Measurements from ENCODE around the gene SLC24A3.

Gene SLC24A3

GRCh38 chr20:19506021-19506420 lies 293.6 kb downstream of the SLC24A3 start:
- no peak for DNase-seq (ENCODE audit: low spot score)

- DNase-seq (ENCODE audit: low spot score): no peak
These were observed 296.0 kb downstream of the SLC24A3 start for GRCh38 chr20:19508449-19508848.

- DNase-seq (ENCODE audit: low spot score): no peak
These were observed 298.2 kb downstream of the SLC24A3 start for GRCh38 chr20:19510611-19511010.

GRCh38 chr20:19511931-19512330 lies 299.5 kb downstream of the SLC24A3 start:
- DNase-seq (ENCODE audit: low spot score): no peak

- DNase-seq (ENCODE audit: low spot score): peak; percentile 50
These were observed 300.6 kb downstream of the SLC24A3 start for GRCh38 chr20:19512886-19513677.

GRCh38 chr20:19515074-19515473 lies 302.6 kb downstream of the SLC24A3 start:
- DNase-seq (ENCODE audit: low spot score): no peak

- DNase-seq (ENCODE audit: low spot score): no peak
These were observed 307.0 kb downstream of the SLC24A3 start for GRCh38 chr20:19519466-19519865.

- DNase-seq (ENCODE audit: low spot score): no peak
These were observed 307.8 kb downstream of the SLC24A3 start for GRCh38 chr20:19520261-19520660.

GRCh38 chr20:19522071-19522801 lies 309.8 kb downstream of the SLC24A3 start:
- DNase-seq (ENCODE audit: low spot score): no peak

GRCh38 chr20:19522836-19523590 lies 310.6 kb downstream of the SLC24A3 start:
- DNase-seq (ENCODE audit: low spot score): no peak

- no peak for DNase-seq (ENCODE audit: low spot score)
These were observed 312.2 kb downstream of the SLC24A3 start for GRCh38 chr20:19524691-19525090.

GRCh38 chr20:19527509-19527908 lies 315.1 kb downstream of the SLC24A3 start:
- no peak for DNase-seq (ENCODE audit: low spot score)

- no peak for DNase-seq (ENCODE audit: low spot score)
These were observed 316.0 kb downstream of the SLC24A3 start for GRCh38 chr20:19528286-19529030.

- DNase-seq (ENCODE audit: low spot score): no peak
These were observed 317.6 kb downstream of the SLC24A3 start for GRCh38 chr20:19530006-19530405.

GRCh38 chr20:19531446-19531845 lies 319.0 kb downstream of the SLC24A3 start:
- DNase-seq (ENCODE audit: low spot score): no peak

- no peak for DNase-seq (ENCODE audit: low spot score)
These were observed 326.1 kb downstream of the SLC24A3 start for GRCh38 chr20:19538556-19538955.

GRCh38 chr20:19539191-19539590 lies 326.7 kb downstream of the SLC24A3 start:
- DNase-seq (ENCODE audit: low spot score): no peak

GRCh38 chr20:19540392-19540791 lies 327.9 kb downstream of the SLC24A3 start:
- DNase-seq (ENCODE audit: low spot score): no peak

GRCh38 chr20:19543101-19543500 lies 330.7 kb downstream of the SLC24A3 start:
- no peak for DNase-seq (ENCODE audit: low spot score)

- no peak for DNase-seq (ENCODE audit: low spot score)
These were observed 332.2 kb downstream of the SLC24A3 start for GRCh38 chr20:19544684-19545083.

- no peak for DNase-seq (ENCODE audit: low spot score)
These were observed 334.2 kb downstream of the SLC24A3 start for GRCh38 chr20:19546648-19547047.

GRCh38 chr20:19547547-19547946 lies 335.1 kb downstream of the SLC24A3 start:
- no peak for DNase-seq (ENCODE audit: low spot score)
